ENCODE measurements around the gene MRPS22.
"Not testable (repeated sequence)": the region's sequence is repeated elsewhere in the genome, so short reads cannot be mapped to it uniquely, and the experiment has no call there.

The MRPS22 gene

DNA sequence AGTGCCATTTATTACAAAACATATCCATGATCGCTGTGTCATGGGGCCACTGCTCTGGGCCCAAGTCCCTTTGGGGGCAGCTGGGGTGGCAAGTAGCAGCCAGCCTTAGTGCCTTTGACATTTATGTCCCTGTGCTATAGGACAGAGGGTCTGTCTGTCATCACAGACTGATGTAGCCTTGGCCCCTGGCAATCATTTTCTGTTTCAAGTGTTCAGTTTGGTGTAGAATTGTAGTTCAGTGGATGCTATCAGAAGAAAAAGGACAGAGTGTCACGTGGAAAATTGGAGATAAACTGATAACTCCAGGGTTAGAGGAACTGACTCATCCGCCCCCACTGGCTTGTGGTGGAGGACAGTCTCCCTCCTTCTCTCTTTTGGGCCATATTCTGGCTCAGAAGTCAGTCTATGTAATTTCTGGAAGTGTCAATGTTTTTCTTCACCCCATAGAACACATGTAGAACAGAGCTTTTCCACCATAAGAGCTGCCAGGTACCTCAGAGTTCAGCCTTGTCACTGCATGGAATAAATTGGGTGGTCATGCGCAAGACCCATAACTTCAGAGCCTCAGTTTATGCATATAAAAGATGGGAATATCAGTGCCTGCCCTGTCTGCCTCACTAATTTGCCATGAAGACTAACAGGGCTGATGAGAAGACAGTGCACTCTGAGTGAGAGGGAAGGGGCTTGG lies 4.5 kb upstream of the MRPS22 start:
- DNase-seq, result peak; percentile 31

- no peak for DNase-seq
Observed at GRCh38 chr3:139340784-139341183, 3.0 kb upstream of the MRPS22 start.

DNA sequence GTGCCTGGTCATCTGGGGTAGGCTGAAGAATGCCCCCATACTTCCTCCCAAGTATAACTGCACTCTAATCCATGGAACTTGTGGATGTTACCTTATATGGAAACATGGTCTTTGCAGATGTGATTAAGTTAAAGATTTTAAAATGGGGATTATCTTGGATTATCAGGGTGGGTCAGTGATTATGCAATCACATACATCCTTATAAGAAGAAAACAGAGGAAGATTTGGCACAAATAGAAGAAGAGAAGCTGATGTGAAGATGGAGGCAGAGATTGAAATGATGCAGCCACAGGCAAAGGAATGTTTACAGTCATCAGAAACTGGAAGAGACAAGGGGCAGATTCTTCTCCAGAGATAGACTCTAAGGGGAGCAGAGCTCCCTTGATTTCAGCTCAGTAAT lies 1.8 kb upstream of the MRPS22 start:
- no peak for DNase-seq

- no peak for DNase-seq
Observed at GRCh38 chr3:139346771-139347170, 3.0 kb downstream of the MRPS22 start.

- peak; percentile 56 for DNase-seq
Observed at GRCh38 chr3:139353920-139354556, 10.2 kb downstream of the MRPS22 start.

DNA sequence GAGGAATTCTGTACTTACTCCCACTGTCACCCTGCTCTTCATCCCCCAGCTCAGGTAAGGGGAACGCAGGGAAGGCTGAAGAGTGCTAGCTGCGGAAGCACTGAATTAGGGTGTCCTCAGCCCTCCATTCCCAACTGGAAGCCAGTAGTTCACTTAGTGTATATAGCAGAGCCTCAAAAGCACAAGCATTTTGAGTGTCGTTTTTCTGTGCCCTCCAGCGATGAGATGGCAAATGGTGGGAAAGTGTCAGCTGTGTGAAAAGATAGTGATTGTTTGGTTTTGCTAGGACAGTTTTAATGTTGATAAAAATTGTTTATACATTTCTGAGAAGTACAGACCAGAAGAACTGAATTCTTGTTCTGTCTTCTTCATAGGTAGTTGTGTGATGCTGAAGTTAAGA lies 10.8 kb downstream of the MRPS22 start:
- DNase-seq, result no peak

- DNase-seq, result no peak
Observed at GRCh38 chr3:139355476-139355875, 11.7 kb downstream of the MRPS22 start.

DNA sequence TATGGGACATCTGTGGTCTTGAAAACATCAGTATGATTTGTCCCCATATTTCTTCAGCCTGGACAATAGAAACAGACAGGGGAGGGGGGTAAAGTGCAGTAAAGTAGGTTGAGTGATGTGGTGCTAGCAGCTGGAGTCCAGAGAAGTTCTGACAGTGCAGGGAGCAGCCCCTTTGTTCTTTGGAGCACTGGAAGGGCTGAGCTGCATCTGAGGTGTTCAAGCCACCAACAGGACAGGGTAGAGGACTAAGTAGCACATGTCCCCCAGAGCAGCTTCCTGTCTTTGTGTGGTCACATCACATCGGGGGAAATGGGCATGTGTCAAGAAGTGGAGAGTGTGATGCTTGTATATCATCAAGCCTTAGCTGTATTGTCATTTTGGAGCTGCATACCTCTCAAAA lies 12.1 kb downstream of the MRPS22 start:
- no peak for DNase-seq

- DNase-seq, result no peak
Observed at GRCh38 chr3:139357899-139358298, 14.1 kb downstream of the MRPS22 start.

DNA sequence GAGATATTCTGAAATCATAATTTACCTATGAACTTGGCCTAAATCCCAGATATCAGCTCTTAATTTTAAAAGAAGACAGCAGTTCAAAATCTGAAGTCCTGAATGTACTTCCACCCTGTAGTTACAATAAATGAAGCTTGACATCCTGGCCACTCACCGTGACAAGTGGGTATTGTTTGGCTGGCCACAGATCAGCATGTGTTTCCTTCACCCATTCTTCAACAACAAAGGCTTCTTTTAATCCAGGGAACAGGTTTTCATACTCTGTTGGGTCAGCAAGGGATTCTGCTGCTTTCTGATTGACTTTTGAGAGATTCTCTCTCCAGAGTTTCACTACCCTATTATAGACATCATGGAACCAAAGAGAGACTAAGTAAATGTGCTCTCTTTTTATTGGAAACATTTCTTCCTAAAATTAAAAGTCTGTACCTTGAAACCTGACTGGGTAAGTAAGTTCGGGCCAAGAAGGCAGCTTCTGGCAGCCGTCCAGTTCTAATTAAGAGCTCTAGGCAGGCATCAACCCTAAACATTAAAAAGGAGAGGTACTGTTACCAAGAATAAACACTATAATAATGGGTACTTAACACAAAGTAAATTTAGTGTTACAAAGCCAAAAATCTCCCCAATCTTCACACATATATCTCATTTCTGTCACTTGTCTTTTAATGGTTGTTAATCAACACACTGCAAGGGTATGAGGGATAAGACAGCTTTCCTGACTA lies 15.2 kb downstream of the MRPS22 start:
- DNase-seq, result no peak

DNA sequence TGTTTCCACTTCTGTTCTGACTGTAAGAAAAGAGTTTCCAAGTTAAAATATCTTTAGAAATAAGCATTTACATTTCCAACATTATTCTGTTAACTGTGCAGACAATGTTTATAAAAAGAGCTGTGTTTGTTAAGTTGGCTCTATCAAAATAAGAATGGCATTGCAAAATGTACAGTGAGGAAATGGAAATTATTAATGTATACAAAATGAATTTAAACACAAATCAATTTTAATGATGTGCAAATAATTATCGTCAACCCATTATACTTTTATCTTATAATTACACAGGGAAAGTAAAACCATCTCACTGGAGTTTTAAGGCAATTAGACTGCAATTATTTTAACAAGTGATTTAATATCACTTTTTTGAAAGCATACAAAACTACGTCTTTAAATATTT lies 17.5 kb downstream of the MRPS22 start:
- no peak for DNase-seq

- no peak for DNase-seq
Observed at GRCh38 chr3:139364549-139364948, 20.7 kb downstream of the MRPS22 start.

GRCh38 chr3:139374099-139374498 lies 30.3 kb downstream of the MRPS22 start:
- DNase-seq, result no peak

DNA sequence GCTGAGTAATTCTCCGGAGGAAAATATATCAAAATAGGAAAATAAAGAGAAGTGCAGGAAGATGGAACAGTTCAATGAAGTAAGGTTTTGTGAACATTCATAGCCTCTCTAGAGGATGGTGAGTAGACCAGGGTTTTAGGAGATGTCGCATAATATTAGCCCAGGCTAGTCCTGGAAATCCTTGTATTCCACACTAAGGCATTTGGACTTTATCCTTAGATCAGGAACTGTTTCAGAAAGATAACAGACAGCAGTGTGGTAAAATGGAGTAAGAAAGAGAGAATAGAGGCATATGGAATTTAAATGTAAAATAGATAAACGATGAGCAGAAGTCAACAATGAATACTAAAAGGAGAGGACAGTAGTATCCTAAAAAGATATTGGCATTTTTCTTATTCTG lies 33.6 kb downstream of the MRPS22 start:
- no peak for DNase-seq

DNA sequence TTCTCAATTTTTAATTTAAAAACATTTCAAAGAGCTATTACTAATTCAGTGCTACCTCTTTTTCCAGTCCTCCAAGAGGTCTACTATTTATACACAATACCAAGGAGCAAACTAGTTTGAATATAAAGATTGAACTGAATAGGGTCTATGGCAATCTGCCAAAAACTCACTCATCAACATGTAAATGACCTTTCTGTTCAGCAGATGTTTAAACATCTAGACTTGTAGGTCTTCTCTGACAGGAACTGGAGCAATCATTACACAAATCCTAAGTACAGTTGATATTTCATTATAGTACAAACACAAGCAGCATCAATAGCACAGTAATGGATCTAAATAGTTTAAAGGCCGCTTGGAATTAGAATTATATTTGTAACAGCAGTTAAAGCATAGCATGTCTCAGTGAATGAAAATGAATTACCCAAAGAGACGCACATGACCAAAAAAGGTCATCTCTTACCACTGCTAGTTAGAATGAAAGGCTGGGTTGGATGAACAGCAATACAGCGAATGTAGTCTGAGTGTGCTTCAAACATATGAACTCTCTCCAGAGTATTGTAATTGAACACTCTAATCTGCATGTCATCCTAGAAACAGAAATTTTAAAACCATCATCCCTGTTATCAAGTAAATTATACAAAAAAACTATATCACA lies 34.9 kb downstream of the MRPS22 start:
- no peak for DNase-seq

DNA sequence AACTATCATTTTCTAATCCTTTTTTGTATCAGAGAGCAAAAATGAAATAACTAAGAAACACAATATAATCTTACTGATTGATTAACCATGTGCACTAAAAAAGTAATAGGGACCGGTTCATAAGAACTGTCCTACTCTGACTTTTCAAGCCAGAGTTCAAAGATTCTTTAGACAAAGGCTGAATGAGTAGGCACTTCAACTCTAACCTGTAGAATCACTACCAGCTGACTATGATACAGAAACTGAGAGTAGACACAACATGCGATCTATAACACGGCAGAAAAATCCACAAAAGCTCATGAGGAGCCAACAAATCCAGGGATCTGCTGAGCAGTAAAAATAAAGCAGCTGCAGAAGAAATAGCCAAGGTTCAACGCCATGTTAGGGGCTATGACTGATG lies 36.8 kb downstream of the MRPS22 start:
- no peak for DNase-seq

DNA sequence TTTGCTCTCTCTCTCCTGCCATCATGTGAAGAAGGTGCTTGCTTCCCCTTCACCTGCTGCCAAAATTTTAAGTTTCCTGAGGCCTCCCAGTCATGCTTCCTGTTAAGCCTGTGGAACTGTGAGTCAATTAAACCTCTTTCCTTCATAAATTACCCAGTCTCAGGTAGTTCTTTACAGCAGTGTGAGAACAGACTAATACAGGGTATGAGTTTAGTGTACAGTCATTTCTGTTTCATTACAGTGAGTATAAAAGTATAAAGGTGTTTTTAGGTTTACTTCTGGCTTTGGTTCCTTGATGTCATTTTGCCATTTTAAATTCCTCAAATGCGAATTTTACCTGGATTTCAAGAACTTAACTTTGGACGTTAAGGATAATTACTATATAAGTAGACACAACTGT lies 38.5 kb downstream of the MRPS22 start:
- DNase-seq, result not testable (repeated sequence)

- no peak for DNase-seq
Observed at GRCh38 chr3:139388077-139388476, 44.3 kb downstream of the MRPS22 start.

DNA sequence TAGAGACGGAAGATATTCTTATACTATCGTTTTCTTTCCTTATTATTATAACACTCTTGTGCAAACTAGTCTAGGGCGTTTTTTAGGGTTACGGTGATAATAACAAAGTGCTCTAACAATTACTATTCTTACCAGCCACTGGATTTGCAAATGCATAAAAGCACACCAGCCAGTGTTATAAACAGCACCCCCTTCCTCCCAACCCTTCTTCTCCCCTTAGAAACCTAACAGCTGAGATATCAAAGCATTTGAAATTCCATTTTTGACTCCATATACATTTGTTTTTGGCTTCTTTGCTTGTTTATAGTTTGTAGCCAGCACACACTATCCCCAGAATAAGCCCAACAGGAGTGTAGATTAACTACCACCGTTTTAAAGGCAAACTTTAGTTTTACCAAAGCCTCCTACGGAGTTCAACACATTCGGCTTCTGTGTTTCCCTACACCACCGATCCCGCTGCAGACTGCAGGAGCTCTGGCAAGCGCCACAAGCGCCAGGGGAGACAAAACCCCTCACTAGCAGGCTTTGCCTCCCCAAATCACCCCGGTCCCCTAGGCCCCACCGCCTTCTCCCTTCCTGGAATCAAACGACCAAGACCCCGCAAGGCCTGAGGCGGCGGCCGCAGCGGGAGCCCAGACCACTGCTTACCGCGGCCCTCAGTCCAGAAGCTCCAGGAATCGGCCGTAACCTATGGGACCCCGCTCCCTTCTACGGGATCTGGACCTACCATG lies 45.2 kb downstream of the MRPS22 start:
- no peak for DNase-seq

DNA sequence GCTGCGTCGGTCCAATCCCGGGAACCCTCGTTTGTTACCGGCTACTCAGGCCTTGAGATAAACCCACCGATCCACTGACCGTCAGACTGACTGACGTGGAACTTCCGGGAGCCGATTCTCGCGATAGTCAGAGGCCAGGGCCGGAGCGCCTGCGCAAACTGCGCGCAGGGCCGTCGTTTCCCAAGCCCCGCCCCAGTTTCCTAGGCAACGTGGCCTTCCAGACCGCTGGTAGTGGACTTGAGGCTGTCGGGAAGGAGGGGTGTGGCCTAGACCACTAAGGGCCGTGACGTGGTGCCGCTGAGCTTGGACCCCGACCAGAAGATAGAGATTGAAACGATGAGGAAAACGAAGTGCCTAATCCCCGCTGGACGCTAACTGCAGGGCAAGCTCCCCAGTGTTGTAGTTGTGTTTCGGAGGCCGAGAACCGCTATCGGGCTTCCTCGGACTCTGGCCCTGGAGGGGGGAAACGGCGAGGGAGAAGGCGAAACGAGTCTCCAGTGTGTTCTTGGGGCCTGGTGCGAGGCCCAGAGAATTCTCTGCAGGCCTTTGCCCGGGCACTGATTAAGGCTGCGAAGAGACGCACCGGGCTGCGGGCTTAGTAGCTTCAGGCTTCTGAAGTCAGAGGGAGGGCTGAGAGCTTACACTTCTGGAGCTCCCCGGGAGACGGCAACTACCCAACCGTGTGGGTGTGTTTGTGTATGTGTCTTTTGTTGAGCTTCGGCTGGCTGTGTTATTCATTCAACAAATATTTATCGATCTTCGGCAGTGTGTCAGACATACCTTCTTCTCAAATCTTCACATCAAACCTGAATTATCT lies 45.9 kb downstream of the MRPS22 start, which contains the start of gene COPB2:
Gene COPB2 (minus strand): TSS at position 96 of the 817 bp plus-strand sequence. CDS start 97 bp downstream, outside the sequence.
- peak; percentile 99 for DNase-seq

DNA sequence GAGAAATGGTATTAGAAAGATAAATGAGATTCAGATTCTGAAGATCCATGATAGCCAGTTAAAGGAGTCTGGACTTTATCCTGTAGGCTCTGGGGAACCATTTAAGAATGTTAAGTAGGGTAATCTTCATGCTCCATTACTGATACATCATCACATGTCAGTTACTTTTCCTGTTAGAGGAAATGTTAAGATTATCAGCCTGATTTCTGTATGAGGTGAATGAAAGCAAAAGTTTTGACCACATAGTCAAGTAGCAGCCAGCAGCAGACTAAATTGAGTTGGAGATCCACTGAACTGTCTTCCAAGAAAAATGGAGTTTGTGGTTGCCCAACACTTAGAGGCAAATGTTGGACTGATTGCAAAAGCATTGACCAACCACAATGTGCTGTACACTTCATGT lies 50.3 kb downstream of the MRPS22 start:
- DNase-seq, result no peak

DNA sequence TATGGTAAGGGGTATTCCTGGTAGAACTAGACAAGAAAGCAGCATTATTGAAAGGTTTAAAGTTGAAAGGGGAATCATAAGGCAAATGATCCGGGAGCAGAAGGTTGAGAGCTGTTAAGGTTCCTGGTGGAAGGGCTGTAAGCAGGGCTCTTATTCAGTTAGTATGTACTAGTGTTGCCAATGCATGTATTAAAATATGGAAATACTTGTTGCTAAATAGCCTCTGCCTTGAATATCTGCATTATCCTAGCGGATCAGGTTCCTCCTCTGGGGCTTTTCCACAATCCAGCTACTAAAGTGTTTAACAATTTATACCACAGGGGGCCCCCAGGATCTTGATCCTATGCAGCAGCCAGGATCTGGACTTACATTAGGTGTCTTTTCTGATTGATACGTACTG lies 52.9 kb downstream of the MRPS22 start:
- no peak for DNase-seq
